ENCODE results near the gene CXorf65.

DNA sequence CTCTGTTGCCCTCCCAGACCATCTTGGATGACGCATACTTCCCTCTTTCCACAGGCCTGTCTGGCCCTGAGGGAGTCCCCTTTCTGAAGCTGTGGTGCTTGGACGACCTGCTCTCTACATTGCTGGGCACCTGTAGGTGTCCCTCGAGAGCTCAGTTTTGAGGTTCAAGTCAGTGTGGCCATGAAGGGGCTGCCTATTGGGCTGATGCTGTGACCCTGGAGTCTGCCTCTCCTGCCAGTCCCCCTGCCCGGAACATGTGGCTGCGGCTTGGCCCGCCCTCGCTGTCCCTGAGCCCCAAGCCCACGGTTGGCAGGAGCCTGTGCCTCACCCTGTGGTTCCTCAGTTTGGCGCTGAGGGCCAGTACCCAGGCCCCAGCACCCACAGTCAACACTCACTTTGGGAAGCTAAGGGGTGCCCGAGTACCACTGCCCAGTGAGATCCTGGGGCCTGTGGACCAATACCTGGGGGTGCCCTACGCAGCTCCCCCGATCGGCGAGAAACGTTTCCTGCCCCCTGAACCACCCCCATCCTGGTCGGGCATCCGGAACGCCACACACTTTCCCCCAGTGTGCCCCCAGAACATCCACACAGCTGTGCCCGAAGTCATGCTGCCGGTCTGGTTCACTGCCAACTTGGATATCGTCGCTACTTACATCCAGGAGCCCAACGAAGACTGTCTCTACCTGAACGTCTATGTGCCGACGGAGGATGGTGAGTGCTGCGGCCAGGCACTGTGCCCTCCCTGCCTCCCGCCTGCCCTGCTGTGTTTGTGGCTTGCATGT lies 41.1 kb upstream of the CXorf65 start:
- TF ChIP-seq CTCF (IDR thresholded peaks at IDR 0.05) (no peak), POLR2A (IDR thresholded peaks at IDR 0.05) (no peak)
